Astrocyte (in vitro differentiated cells and primary cell): ENCODE results near the gene RBP5.

Experiments used
- CTCF ChIP-seq: IDR thresholded peaks from 2 replicates; pipeline ENCODE4 v1.5.1; 2011; ENCODE audit warnings: low read depth, mild to moderate bottlenecking, inconsistent platforms, low read length, moderate library complexity; ENCODE audit not compliant: insufficient read depth
- EZH2 ChIP-seq: IDR thresholded peaks from 2 replicates; pipeline ENCODE4 v1.6.1; 2012; ENCODE audit warnings: mild to moderate bottlenecking, low read length, inconsistent platforms; ENCODE audit not compliant: insufficient read depth

GRCh38 chr12:7161811-7162210, 33.1 kb upstream of the RBP5 start:
- no peak for TF ChIP-seq CTCF
- no peak for TF ChIP-seq EZH2
